GM10847 (cell line): ENCODE data around the gene CAMK1.

Source experiments
- POLR2A ChIP-seq: IDR thresholded peaks from 2 replicates; pipeline ENCODE4 v1.6.1; 2011; ENCODE audit not compliant: insufficient read length; ENCODE audit errors: extremely low read depth

Gene CAMK1

DNA sequence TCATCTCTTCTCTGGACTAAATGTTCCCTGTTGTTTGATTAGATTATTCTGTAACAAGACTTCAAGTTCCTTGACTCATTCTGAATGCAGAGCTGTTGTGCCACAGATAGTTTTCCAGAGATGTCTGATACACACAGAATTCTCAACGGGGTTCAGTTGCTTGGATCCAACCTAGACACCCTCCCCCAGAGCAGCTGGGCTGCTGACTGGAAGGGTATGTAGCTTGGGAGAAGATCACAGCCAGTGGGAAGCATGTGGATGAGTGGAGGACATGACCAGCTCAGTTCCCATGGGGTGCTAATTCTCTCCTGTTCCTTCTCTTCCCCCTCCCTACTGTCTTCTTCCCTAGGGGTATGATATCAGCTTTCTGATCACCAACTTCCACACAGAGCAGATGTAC is 33.7 kb upstream of the CAMK1 start:
- no peak for TF ChIP-seq POLR2A

DNA sequence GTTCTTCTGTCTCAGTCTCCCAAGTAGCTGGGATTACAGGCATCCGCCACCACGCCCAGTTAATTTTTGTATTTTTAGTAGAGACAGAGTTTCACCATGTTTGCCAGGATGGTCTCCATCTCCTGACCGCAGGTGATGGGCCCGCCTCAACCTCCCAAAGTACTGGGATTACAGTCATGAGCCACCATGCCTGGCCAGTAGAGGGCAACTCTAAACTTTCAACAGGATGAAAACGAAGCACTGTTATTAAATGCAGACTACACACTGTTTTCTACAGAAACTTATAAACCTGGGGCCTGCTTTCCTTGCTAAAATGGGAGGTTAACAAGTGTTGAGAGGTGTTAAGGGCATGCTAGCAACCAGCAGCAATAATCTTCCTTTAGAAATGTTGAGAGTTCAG is 30.8 kb upstream of the CAMK1 start:
- no peak for TF ChIP-seq POLR2A

DNA sequence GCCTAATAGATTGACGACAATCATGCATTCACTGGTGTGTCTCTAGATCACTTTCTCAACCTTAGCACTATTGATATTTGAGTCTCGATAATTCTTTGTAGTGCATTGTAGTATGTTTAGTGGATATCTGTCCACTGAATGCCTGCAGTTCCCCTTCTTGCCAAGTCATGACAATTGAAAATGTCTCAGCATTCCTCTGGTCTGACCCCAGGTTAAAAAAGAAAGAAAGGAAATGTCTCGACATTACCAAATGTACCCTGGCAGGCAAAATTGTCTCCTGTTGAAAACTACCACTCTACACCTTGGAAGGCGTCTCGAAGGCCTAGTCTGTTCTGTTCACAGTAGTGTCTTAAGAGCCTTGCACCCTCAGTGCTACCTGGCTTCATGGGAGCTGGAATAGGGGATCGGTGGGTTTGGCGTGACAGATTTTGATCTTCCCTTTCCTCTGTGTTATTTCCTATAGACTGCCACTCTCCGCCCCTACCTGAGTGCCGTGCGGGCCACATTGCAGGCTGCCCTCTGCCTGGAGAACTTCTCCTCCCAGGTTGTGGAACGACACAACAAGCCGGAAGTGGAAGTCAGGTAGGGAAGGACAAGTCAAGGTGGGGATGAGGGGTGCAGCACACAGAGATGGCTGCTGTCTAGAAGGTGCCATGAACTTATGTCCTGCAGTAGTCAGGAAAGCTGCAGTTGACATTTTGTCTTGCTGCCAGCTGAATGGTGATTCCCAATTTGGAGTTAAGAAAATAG is 27.6 kb upstream of the CAMK1 start:
- TF ChIP-seq POLR2A = no peak

DNA sequence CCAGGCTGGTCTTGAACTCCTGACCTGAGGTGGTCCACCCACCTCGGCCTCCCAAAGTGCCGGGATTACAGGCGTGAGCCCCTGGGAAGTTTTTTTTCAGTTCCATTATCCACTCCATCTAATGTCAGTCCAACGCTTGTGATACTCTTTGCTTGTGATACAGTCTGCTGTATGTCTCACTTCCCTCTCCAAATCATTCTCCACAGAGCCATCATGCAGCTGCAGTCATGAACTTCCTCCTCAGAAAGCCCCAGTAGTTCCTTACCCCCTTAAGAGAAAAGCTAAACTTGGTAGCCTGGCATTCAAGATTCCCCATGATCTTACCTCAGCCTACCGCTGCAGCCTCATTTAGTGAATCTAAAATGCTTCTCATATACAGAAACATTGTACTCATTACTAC is 25.5 kb upstream of the CAMK1 start:
- no peak for TF ChIP-seq POLR2A

DNA sequence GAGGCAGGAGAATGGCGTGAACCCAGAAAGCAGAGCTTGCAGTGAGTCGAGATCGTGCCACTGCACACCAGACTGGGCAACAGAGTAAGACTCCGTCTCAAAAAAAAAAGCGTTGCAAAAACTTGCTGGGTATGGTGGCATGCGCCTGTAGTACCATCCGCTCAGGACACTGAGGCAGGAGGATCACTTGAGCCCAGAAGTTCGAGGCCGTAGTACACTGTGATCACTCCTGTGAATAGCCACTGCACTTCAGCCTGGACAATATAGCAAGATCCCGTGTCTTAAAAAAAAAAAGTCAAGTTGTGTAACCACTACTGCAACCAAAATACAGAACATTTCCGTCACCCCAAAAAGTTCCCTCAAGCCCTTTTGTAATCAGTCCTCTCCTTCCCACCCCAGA is 24.7 kb upstream of the CAMK1 start:
- TF ChIP-seq POLR2A = no peak

DNA sequence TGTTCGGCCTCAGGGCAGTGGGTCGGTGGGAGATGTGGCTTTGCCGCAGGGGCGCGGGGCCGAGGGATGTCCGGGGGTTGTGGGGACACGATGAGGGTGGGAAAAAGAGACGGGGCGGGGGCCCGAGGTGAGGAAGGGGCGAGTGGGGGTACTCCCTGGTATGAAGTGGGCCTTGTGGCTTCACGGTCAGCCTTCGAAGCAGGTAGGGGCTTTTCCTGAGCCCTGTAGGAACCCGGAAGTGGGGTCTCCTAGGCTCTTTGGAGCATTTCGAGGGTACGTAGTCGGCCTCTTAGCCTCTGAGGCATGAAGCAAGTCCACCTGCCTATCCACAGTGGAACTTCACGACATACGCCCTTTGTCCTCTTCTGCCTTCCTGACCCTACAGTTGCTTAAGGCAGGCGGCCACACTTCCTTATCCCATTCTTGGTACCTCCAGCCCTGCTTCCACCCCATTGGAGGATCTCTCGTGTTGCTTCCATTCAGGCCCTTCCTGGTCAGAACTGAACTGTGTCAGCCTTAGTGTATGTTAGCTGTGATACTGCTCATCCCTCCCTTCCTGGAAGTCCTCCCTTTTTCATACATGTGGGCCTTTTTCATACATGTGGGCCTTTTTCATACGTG is 23.5 kb upstream of the CAMK1 start:
- TF ChIP-seq POLR2A = no peak

DNA sequence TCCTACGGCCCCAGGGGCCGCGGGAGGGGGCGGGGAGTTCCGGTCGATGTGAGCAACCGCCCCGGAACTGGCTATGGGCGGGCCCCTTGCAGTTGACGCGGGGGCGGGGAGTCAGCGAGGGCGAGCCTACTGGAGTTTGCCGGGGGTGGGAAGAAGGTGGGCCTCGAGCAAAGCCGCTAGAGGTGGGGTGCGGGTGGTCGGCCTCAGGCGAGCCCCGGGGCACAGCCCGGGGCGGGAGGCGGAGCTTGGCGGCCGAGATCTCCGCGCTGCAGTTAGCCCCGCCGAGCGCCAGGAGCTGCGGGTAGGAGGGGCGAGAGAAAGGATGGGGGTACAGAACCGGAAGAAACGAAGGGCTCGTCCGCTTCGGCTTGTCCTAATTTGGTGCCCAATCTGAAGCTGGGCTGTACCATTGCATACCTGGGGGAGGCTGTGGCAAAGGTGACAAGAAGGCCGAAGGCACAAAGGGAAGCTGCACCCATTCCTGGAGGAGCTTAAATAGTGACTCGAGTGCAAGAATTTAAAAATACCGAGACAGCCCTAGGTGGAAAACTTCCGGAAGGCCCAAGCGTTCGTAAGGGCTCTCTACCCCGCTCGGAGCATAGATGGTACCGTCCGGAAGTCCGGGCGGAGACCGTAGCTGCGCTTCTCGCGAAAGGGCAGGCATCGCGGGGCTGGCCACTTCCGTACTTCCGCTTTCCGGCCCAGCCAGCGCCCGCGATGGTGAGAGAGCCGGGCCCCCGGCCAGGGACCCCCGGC is 22.8 kb upstream of the CAMK1 start, which contains the start of the genes ARPC4 and TADA3:
Gene ARPC4 (plus strand): TSS at position 678 of the 756 bp plus-strand sequence. CDS start 40 bp downstream, at position 718.
Gene TADA3 (minus strand): TSS at position 69 of the 756 bp plus-strand sequence. CDS start 1,007 bp downstream, outside the sequence.
- peak; percentile 83 for TF ChIP-seq POLR2A

DNA sequence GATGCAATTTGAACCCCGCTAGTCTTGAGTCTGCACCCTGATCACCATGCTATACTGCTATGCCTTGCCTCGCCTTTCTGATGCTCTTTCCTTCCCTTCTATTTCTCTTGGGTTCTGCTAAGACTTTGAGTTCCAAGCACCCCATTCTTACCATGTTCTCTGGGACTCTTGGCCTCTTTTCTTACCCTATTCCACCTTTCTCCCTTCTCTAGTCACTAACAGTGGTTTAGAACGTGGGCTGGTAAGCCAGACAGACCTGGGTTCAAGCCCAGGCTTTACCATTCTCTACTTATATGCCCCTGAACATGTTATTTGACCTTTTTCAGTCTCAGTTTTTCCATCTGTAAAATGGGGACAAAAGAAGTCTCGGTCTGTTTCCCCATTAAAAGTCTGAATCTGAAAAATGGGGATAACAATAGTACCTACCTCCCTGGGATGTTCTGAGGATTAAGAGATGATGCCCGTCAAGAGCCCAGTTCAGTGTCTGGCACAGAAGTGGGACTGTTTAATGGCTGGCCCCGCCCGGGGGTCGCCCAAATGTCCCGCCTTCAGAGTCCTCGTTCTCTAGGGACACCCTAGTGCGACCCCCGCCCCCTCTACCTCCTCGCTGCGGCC is 22.1 kb upstream of the CAMK1 start:
- TF ChIP-seq POLR2A = no peak

DNA sequence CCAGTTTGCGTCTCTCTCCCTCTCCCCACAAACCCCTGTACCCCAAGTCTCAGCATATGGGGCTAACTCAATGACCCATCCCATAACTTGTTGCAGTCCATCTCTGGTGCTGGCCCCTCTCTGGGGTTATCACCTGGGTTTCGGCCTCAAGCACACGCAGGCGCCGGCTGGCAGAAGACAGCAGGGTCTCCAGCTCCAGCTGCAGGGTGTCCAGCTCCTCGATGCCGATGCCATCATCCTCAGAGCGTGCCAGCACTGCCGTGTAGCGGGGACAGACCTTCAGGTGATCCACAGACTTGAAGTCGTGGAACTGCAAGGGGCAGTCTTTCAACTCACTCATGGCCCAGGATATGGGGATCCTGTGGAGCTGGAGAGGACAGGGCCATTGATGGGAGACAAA is 21.4 kb upstream of the CAMK1 start:
- no peak for TF ChIP-seq POLR2A

DNA sequence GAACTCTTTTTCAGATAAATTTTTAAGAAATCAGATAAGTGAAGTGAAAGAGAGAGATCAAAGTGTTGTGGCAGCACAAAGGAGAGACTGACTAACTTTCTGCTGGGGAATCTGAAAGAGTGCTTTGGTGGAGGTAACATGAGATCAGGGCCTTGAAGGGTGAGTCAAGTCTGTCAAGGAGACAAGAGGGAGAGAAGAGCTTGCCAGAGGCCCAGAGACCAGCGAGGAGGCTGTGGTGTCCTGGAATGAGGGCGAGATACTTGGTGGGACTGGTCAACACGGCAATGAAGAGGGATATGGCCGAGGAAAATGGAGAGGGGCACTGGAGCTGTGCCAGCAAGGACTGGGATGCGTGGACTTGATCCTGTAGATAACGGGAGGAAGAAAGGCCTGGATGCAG is 18.0 kb upstream of the CAMK1 start:
- TF ChIP-seq POLR2A = no peak

DNA sequence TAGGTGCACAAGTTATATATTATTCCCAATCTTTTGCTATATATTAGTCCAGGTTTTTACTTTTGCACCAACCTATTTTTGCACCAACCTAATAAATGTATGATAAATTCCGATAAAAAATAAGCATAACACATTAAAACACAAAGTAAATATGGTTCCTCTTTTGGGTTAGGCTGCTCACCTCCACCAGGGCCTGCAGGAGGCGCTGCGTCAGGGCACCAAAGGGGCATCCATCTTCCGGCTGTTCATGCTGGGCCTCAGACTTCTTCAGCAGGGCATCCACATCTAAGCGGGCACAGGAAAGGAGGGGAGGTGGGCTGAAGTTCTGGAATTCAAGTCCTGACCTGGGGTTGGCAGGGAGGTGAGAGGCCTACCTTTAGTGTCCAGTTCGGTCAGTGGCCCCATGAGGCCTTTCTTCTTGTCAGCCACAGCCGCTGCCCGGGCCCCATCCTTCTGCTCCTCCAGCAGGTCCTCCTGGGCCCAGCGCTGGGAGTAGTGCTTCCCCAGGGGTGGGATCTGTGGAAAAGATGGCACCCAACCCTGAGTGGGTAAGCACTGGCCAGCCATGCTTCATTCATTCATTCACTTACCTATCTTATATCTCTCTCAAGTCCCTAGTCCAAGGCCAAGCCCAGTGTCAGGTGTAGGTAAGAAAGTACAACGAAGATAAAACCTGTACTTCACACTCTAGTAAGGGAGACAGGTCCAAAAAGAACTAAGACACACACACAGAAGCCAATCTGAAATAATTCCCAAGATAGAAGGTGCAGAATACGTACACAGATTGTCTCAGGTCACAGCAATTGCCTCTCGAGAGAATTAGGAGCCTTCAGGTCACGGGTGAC is 17.3 kb upstream of the CAMK1 start:
- no peak for TF ChIP-seq POLR2A

DNA sequence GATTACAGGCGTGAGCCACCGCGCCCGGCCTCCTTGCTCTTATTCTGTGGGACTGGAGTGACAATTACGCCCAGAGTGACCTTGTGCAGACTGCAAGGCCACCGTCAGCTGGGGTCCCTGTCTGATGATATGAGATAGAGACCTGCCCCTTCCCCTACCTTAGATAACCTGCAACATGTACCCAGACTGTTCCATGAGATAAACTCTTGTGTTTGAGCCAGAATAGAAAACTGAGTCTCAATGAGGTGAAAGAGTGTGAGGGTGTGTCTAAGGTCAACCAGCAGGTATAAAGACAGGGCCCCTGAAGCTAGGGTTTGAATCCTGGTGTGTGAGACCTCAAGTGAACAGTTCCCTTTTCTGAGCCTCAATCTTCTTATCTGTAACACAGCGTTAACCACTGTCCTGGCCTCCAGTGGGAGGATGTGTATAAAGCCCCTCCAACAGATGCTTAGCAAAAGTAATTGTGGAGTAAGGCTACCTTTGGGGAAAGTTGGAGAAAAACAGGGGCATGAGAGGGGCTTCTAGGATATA is 16.5 kb upstream of the CAMK1 start:
- no peak for TF ChIP-seq POLR2A

DNA sequence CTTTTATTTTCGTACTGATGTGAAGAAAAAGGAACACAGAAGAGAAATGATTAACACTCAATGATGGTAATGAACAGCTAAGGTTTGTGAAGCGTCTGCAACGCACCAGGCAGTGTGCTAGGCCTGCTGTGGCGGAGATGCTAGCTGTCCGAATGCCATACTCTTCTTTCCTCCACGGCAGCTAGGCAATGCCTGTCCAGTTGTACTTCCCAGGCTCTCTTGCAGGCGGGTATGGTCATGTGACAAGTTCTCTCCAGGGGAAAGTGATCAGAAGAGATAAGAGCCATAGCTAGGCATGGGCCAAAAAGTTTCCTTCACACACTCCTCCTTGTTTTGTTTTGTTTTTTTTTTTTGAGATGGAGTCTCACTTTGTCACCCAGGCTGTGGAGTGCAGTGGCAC is 15.9 kb upstream of the CAMK1 start:
- TF ChIP-seq POLR2A = no peak

DNA sequence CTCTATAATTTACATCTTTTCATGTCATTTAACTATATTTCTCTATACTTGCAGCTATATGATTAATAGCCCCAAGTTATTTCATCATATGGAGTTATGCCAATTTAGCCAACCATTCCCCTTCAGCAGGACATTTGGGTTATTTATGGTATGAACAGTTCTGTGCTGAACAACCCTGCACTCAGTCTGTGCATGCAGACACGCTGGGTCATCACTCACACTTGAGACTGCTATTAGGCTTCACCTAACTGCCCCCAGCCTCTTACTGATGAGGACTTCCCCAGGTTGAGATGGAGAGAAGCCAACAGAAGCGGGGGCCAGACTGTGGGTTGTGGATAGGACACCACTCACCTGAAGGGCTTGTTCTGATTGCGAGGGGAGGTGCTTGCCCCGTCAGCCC is 15.2 kb upstream of the CAMK1 start:
- no peak for TF ChIP-seq POLR2A

DNA sequence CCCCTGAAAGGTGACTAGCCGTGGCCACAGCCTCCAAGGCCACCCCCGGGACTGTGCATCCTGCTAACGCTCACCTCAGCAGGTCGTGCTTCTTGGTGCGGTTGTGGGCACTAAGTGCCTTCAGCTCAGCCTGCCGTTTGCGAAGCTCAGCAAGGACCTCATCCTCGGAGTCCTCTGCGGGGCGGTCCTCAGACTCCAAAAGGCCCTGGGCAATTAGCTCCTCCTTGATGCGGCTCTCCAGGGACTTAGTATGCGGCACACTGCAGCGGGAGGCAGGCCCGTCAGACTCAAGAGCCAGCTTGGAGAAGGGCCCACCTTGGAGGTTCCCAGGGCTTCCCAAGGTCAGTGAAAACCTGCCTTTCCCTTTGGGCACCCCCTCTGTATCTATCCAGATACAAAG is 14.2 kb upstream of the CAMK1 start:
- TF ChIP-seq POLR2A = no peak

DNA sequence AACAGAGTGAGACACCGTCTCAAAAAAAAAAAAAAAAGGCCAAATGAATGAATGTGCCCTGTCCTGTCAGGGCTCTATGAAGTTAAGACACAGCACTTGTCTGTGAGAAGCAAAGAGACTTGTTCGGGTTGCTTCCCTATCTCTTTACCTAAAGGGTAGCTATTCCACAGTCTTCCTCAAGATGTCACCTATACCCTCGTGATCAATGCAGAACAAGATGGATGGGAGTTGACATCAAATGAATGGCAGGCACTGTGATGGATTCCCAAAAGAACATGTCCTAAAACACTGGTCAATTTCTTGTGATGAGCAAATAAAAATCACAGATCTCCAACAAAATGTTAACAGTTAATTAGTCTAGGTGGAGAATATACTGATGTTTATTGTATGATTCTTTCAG is 13.0 kb upstream of the CAMK1 start:
- TF ChIP-seq POLR2A = no peak
